OCI-LY7 (cell line): ENCODE results near the gene ANKRD37. TPM values are rescaled to one million over a fixed set of nuclear protein-coding genes. Genes with fewer than 3 reads are reported as not detected.

Experiments used
- BruUV-seq: library from RNA; stranded (reverse); fragments of 400-500 nt; replicated peaks from 2 replicates; lab custom pipeline; 2021; lab: Mats Ljungman, UMichigan
- CTCF ChIA-PET: fragments of 300-600 bp; sonication (Branson Sonifier 250); formaldehyde crosslinking; loops from one replicate; lab custom pipeline; 2022; ENCODE audit warnings: antibody characterized with exemption; ENCODE audit not compliant: unreplicated experiment; lab: Charles Lee
- POLR2A ChIA-PET: fragments of 300-600 bp; sonication (Branson Sonifier 250); formaldehyde crosslinking; loops from one replicate; lab custom pipeline; 2022; ENCODE audit warnings: antibody characterized with exemption; lab: Charles Lee
- DNase-seq: peaks from one replicate; pipeline ENCODE4 v3.0.0-alpha.2; 2015; ENCODE audit warnings: low spot score
- H2AFZ ChIP-seq: fragments of 200-600 bp; sonication (generic), shearing (Covaris generic); 2 replicates; pipeline ENCODE4 v1.6.1; 2014; ENCODE audit warnings: mild to moderate bottlenecking, antibody characterized with exemption, low read length, moderate library complexity
- H3K27ac ChIP-seq: fragments of 200-600 bp; sonication (generic); 2 replicates; pipeline ENCODE4 v1.5.1; 2014; ENCODE audit warnings: mixed run types, low read depth, mild to moderate bottlenecking, moderate library complexity, low read length, inconsistent platforms; ENCODE audit not compliant: poor library complexity, severe bottlenecking
- H3K36me3 ChIP-seq: fragments of 200-600 bp; sonication (generic); 2 replicates; pipeline ENCODE4 v1.6.1; 2014; ENCODE audit warnings: mild to moderate bottlenecking, antibody characterized with exemption, low read length, moderate library complexity, mixed read lengths; ENCODE audit not compliant: insufficient read depth
- H3K4me1 ChIP-seq: fragments of 200-600 bp; sonication (generic); 2 replicates; pipeline ENCODE4 v1.5.1; 2014; ENCODE audit warnings: mild to moderate bottlenecking, low read length; ENCODE audit not compliant: insufficient read depth, poor library complexity, severe bottlenecking
- H3K4me2 ChIP-seq: fragments of 200-600 bp; sonication (generic); 2 replicates; pipeline ENCODE4 v1.6.1; 2014; ENCODE audit warnings: mild to moderate bottlenecking, low read length
- H3K4me3 ChIP-seq: fragments of 200-600 bp; sonication (generic); 2 replicates; pipeline ENCODE4 v1.5.1; 2014; ENCODE audit warnings: mild to moderate bottlenecking, low read depth, low read length; ENCODE audit not compliant: poor library complexity, severe bottlenecking
- H3K79me2 ChIP-seq: fragments of 200-600 bp; sonication (generic); 2 replicates; pipeline ENCODE4 v1.6.1; 2016; ENCODE audit warnings: low read depth, mild to moderate bottlenecking, low read length, moderate library complexity, mixed read lengths; ENCODE audit not compliant: insufficient read depth
- H3K9me2 ChIP-seq: fragments of 200-600 bp; sonication (generic); 2 replicates; pipeline ENCODE4 v1.6.1; 2016; ENCODE audit warnings: mild to moderate bottlenecking, low read length, mixed read lengths; ENCODE audit not compliant: insufficient read depth
- H3K9me3 ChIP-seq: fragments of 200-600 bp; sonication (generic); 2 replicates; pipeline ENCODE4 v1.6.1; 2014; ENCODE audit warnings: mild to moderate bottlenecking, mixed run types, low read length, mixed read lengths
- H4K20me1 ChIP-seq: fragments of 200-600 bp; sonication (generic); 2 replicates; pipeline ENCODE4 v1.6.1; 2014; ENCODE audit warnings: mild to moderate bottlenecking, antibody characterized with exemption, low read length, moderate library complexity, mixed read lengths; ENCODE audit not compliant: insufficient read depth
- CTCF ChIP-seq: fragments of 200-600 bp; sonication (generic); conservative IDR thresholded peaks from 2 replicates; pipeline ENCODE4 v1.5.1; 2014; ENCODE audit warnings: mild to moderate bottlenecking, antibody characterized with exemption, low read length, moderate library complexity, mixed read lengths
- EZH2phosphoT487 ChIP-seq: fragments of 200-600 bp; sonication (generic); IDR thresholded peaks from 2 replicates; pipeline ENCODE4 v1.6.1; 2018; ENCODE audit warnings: low read depth, borderline replicate concordance, mild to moderate bottlenecking, mixed run types, antibody characterized with exemption, low read length, moderate library complexity, mixed read lengths
- intact Hi-C: fragments of 100-400 bp; cut with micrococcal nuclease; formaldehyde crosslinking; loops from one replicate; pipeline ENCODE4 v1.10.0; 2022; ENCODE audit not compliant: unreplicated experiment
- total RNA-seq, 2 experiments: library from RNA; depleted of rRNA in 1 of 2; stranded (reverse); fragments of >200 nt in 1 of 2; shearing (Covaris generic) in 1 of 2; gene quantifications; 2 replicates each; pipeline ENCODE4 v1.2.3, GENCODE V29; 2014 to 2022

Gene ANKRD37
- total RNA-seq, 2 experiments from 2014 or later: 3.8 to 14.1 TPM

DNA sequence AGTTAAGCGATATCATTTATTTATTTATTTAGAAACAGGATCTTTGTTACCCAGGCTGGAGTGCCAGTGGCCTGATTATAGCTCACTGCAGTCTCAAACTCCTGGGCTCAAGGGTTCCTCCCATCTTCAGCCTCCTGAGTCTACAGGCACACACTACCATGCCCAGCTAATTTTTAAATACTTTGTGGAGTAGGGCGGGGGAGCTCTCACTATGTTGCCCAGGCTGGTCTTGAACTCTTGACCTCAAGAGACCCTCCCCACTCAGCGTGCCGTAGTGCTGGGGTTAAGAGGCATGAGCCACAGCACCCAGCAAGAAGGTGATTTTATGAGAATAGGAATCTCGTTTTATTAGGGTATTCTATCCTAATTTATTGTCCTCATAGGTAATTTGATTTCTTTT is 33.0 kb downstream of the ANKRD37 start:
- Histone ChIP-seq H3K4me3 (no peak overlapping the region), H3K27ac (no peak overlapping the region), H3K4me1 (peaks cover 4% of the 10 kb centered on the region), H3K36me3 (no peaks in the 10 kb centered on the region), H3K9me2 (no peaks in the 10 kb centered on the region), H4K20me1 (no peaks in the 10 kb centered on the region), H2AFZ (no peak overlapping the region), H3K4me2 (no peak overlapping the region), H3K79me2 (peaks cover 8% of the 10 kb centered on the region), H3K9me3 (no peaks in the 10 kb centered on the region)
- no TSS peak for BruUV-seq
- intact Hi-C loops: loop anchor here (5.0 kb wide), 1 partner anchor 168 kb away; no protein-coding TSS in a partner anchor
- TF ChIP-seq EZH2phosphoT487: no peak
- no peak for TF ChIP-seq CTCF
- no peak for DNase-seq
- ChIA-PET CTCF (no interaction called here), POLR2A (interaction anchor here (0.6 to 2.5 kb wide), 5 partner anchors 12 to 169 kb away, joined by 3 to 9 read pairs (median 3); no protein-coding TSS in a partner anchor)

DNA sequence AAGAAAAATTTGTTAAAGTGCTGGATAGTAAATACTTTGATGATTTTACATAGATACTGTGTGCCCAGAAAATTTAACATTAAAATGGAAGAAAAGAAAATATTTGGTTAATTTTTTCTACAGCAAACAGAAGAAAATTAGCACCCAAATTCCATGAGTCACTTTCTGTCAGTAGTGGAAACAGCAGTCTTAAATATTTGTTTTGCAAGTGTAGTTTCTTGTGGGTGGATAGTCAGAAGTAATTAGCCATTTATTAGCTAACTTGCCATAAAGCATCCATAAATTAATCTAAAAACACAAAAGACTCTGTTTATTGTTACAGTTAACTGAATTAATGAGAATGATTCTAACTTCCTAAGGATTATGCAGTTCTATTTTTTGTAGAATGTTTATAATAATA is 38.8 kb downstream of the ANKRD37 start:
- H3K4me1 ChIP-seq: no peaks in the 10 kb centered on the region
- no peak for DNase-seq
- H3K9me2 ChIP-seq: no peaks in the 10 kb centered on the region
- no peak overlapping the region for H3K4me2 ChIP-seq
- CTCF ChIA-PET: no interaction called here
- POLR2A ChIA-PET: interaction anchor here (1.1 kb wide), 1 partner anchor 11 kb away, joined by 3 read pairs; no protein-coding TSS in a partner anchor
- no peaks in the 10 kb centered on the region for H3K9me3 ChIP-seq
- TF ChIP-seq EZH2phosphoT487 (no peak), CTCF (no peak)
- no TSS peak for BruUV-seq
- no peaks in the 10 kb centered on the region for H3K79me2 ChIP-seq
- H3K36me3 ChIP-seq: no peaks in the 10 kb centered on the region
- no peaks in the 10 kb centered on the region for H4K20me1 ChIP-seq
- H3K27ac ChIP-seq: no peak overlapping the region
- intact Hi-C loops: no loop called here
- H2AFZ ChIP-seq: no peak overlapping the region
- H3K4me3 ChIP-seq: no peak overlapping the region

- intact Hi-C loops: no loop called here
- no TSS peak for BruUV-seq
- POLR2A ChIA-PET: interaction anchor here (0.6 to 1.7 kb wide), 3 partner anchors 11 to 15 kb away, joined by 3 to 5 read pairs (median 5); partner anchors contain the start of gene UFSP2
Measured at GRCh38 chr4:185437809-185438208, 41.2 kb downstream of the ANKRD37 start.

More at GRCh38 chr4:185437809-185438208, 41.2 kb downstream of the ANKRD37 start:
- Histone ChIP-seq H3K27ac (no peak overlapping the region), H3K9me2 (no peaks in the 10 kb centered on the region), H3K79me2 (no peaks in the 10 kb centered on the region), H3K4me1 (no peaks in the 10 kb centered on the region), H3K4me3 (no peak overlapping the region), H2AFZ (no peak overlapping the region), H4K20me1 (no peaks in the 10 kb centered on the region), H3K4me2 (no peak overlapping the region), H3K9me3 (no peaks in the 10 kb centered on the region), H3K36me3 (no peaks in the 10 kb centered on the region)
- no peak for DNase-seq
- no peak for TF ChIP-seq EZH2phosphoT487
- no peak for TF ChIP-seq CTCF
- CTCF ChIA-PET: no interaction called here
